Subcutaneous abdominal adipose tissue (tissue), 5 donors: Measurements from ENCODE around the gene AXIN2.
"Not testable (repeated sequence)": the region's sequence is repeated elsewhere in the genome, so short reads cannot be mapped to it uniquely, and the experiment has no call there.

Experiments
- H3K27ac ChIP-seq: one replicate; pipeline ENCODE4 v1.7.0; 2013; ENCODE audit warnings: low read depth, mild to moderate bottlenecking, inconsistent platforms, low read length, moderate library complexity
- H3K27me3 ChIP-seq, 5 donors: one replicate each; pipeline ENCODE4 v1.7.0; 2013; ENCODE audit warnings: low read length in 5 of 5, inconsistent platforms in 1 of 5; ENCODE audit not compliant: control insufficient read depth in 5 of 5, insufficient read depth in 4 of 5
- H3K36me3 ChIP-seq, 5 donors: one replicate each; pipeline ENCODE4 v1.7.0; 2013; ENCODE audit warnings: low read length in 5 of 5; ENCODE audit not compliant: control insufficient read depth in 5 of 5, insufficient read depth in 5 of 5
- H3K4me1 ChIP-seq, 5 donors: one replicate each; pipeline ENCODE4 v1.7.0; 2013; ENCODE audit warnings: low read length in 5 of 5, mild to moderate bottlenecking in 3 of 5, moderate library complexity in 1 of 5; ENCODE audit not compliant: control insufficient read depth in 5 of 5, insufficient read depth in 5 of 5
- H3K4me3 ChIP-seq, 5 donors: one replicate each; pipeline ENCODE4 v1.7.0; 2013; ENCODE audit warnings: low read length in 5 of 5, low read depth in 1 of 5
- H3K9ac ChIP-seq, 5 donors: one replicate each; pipeline ENCODE4 v1.7.0; 2013; ENCODE audit warnings: low read length in 5 of 5, mild to moderate bottlenecking in 4 of 5, moderate library complexity in 3 of 5
- H3K9me3 ChIP-seq, 5 donors: one replicate each; pipeline ENCODE4 v1.7.0; 2013; ENCODE audit warnings: low read length in 5 of 5; ENCODE audit not compliant: control insufficient read depth in 5 of 5
- donor health status: healthy.
- donor health status: healthy.
- donor health status: healthy.
- donor health status: healthy.
- donor health status: healthy.

AXIN2 gene

GRCh38 chr17:65519462-65519861, 42.0 kb downstream of the AXIN2 start:
- Histone ChIP-seq H3K4me1 (peaks cover 0 to 26% (median 15%) of the 10 kb centered on the region in 5 donors), H3K27me3 (no peaks in the 10 kb centered on the region), H3K36me3 (no peaks in the 10 kb centered on the region), H3K9me3 (no peaks in the 10 kb centered on the region), H3K4me3 (no peak overlapping the region), H3K27ac (no peak overlapping the region), H3K9ac (no peak overlapping the region)

- peaks cover 2 to 28% (median 19%) of the 10 kb centered on the region in 5 donors for H3K4me1 ChIP-seq
- H3K36me3 ChIP-seq, result no peaks in the 10 kb centered on the region
- H3K9me3 ChIP-seq, result no peaks in the 10 kb centered on the region
- H3K27me3 ChIP-seq, result no peaks in the 10 kb centered on the region
- H3K4me3 ChIP-seq, result no peak overlapping the region
- H3K27ac ChIP-seq, result no peak overlapping the region
- H3K9ac ChIP-seq, result no peak overlapping the region
Observed at GRCh38 chr17:65518256-65518655, 43.2 kb downstream of the AXIN2 start.

- Histone ChIP-seq H3K36me3 (no peaks in the 10 kb centered on the region), H3K4me1 (peaks cover 2 to 28% (median 19%) of the 10 kb centered on the region in 5 donors), H3K27me3 (no peaks in the 10 kb centered on the region), H3K9ac (no peak overlapping the region), H3K4me3 (no peak overlapping the region), H3K27ac (peak overlapping the region; percentile 67), H3K9me3 (no peaks in the 10 kb centered on the region)
Observed at GRCh38 chr17:65515959-65516948, 45.2 kb downstream of the AXIN2 start.

DNA sequence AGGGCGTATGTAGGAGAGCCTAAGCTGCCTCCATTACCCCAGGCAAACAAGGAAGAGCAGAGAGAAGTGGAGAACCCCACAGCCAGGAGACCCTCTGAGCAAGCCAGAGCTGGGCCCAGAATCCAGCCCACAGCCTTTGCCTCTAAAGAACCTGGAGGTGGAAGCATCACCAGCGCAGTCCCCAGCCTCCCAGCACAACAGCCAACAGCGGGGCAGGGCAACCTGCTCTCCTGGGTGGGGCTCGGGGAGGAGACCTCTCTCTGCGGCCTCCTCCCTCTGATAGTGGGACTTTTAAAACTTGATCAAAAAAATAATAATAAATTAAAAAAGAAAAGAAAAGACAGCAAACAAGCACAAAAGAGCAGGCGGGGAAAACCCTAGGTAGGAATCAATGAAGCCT, 45.9 kb downstream of the AXIN2 start:
- Histone ChIP-seq H3K27ac (peak overlapping the region; percentile 67), H3K9me3 (no peaks in the 10 kb centered on the region)

DNA sequence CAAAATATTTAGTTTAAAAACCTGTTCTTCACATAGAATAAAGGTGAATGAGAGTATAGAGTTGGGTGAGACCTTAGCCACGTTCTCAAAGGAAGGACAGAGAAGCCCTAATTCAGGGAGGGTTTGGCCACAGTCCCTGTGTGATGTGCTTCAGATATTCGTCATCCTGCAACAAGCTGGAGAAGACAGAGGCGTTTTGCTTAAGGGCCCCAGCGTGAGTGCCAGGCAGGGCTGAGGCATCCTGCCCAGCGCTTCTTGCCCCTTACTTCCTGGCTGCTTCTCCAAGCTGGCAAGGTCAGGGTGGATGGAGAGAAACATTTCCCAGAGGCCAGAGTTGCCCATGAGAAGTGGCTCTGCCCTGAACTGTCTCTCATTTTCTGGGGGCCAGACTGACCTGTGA, 46.9 kb downstream of the AXIN2 start:
- Histone ChIP-seq H3K4me3 (no peak overlapping the region), H3K36me3 (no peaks in the 10 kb centered on the region), H3K9ac (peak overlapping the region in 1 of 5 donors; percentile 12), H3K27ac (peak overlapping the region; percentile 67), H3K27me3 (no peaks in the 10 kb centered on the region), H3K9me3 (no peaks in the 10 kb centered on the region), H3K4me1 (peaks cover 2 to 28% (median 19%) of the 10 kb centered on the region in 5 donors)

More for the DNA sequence above, 45.9 kb downstream of the AXIN2 start:
- no peaks in the 10 kb centered on the region for H3K27me3 ChIP-seq
- no peak overlapping the region for H3K9ac ChIP-seq
- peaks cover 2 to 28% (median 19%) of the 10 kb centered on the region in 5 donors for H3K4me1 ChIP-seq
- no peaks in the 10 kb centered on the region for H3K36me3 ChIP-seq
- no peak overlapping the region for H3K4me3 ChIP-seq

DNA sequence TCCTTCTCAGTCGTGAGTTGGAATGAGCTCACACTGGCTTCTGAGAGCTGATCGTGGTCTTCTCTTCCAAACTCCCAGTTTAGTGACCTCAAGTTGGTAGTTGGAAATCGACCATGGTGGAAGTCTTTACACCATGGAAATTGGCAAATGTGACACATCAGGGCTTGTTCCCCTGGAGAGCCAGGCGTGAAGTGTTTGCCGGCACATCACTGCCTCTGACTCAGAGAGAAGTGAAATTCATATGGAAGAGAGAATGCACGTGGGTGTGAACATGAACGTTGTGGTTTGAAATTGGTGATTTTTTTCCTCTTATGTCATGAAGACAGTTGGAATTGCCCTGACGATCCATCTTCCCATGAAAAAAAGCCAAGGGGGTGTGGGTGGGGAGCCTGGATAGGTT, 47.4 kb downstream of the AXIN2 start:
- no peaks in the 10 kb centered on the region for H3K27me3 ChIP-seq
- peak overlapping the region; percentile 67 for H3K27ac ChIP-seq
- H3K4me3 ChIP-seq, result no peak overlapping the region
- H3K4me1 ChIP-seq, result peaks cover 2 to 28% (median 19%) of the 10 kb centered on the region in 5 donors
- no peaks in the 10 kb centered on the region for H3K36me3 ChIP-seq
- H3K9me3 ChIP-seq, result no peaks in the 10 kb centered on the region
- no peak overlapping the region for H3K9ac ChIP-seq

- H3K27me3 ChIP-seq, result no peaks in the 10 kb centered on the region
Observed at GRCh38 chr17:65511316-65511715, 50.1 kb downstream of the AXIN2 start.

DNA sequence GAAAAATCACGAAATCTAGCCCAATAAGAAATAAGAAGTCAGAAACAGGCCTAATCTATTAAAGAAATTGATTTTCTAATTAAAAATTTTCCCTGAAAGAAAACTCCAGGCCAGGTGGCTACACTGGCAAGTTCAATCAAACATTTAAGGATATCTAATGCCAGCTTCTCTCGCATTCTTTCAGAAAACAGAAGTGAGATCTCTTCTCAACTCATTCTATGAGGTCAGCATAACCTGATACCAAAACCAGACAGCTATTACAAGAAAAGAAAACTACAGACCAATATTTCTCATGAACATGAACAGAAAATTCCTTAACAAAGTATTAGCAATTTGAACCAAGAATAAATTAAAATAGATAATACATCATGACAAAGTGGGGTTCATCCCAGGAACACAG, 52.4 kb downstream of the AXIN2 start:
- Histone ChIP-seq H3K9me3 (peaks cover 0 to 4% (median 0%) of the 10 kb centered on the region in 5 donors), H3K4me1 (peaks cover 0 to 2% (median under 1%) of the 10 kb centered on the region in 5 donors), H3K9ac (no peak overlapping the region)

More at GRCh38 chr17:65511316-65511715, 50.1 kb downstream of the AXIN2 start:
- Histone ChIP-seq H3K4me3 (no peak overlapping the region), H3K4me1 (peaks cover 2 to 22% (median 19%) of the 10 kb centered on the region in 5 donors), H3K36me3 (no peaks in the 10 kb centered on the region), H3K27ac (no peak overlapping the region), H3K9ac (no peak overlapping the region), H3K9me3 (no peaks in the 10 kb centered on the region)

DNA sequence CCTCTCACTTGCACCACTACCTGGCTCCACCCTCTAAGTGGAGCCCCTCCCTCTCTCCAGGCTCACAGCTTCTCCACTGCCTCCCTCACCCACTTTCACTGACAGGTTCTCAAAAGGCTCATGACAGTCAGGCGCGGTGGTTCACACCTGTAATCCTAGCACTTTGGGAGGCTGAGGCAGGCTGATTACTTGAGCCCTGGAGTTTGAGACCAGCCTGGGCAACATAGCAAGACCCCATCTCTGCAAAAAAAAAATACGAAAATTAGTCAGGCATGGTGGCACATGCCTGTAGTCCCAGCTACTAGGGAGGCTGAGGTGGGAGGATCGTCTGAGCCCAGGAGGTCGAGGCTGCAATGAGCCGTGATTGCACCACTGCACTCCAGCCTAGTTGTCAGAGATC, 56.8 kb downstream of the AXIN2 start:
- not testable (repeated sequence) for H3K4me1 ChIP-seq, H3K9me3 ChIP-seq, H3K4me3 ChIP-seq, H3K27me3 ChIP-seq, H3K36me3 ChIP-seq, H3K27ac ChIP-seq, H3K9ac ChIP-seq

More for the DNA sequence above, 52.4 kb downstream of the AXIN2 start:
- Histone ChIP-seq H3K36me3 (no peaks in the 10 kb centered on the region), H3K27me3 (no peaks in the 10 kb centered on the region), H3K4me3 (no peak overlapping the region), H3K27ac (no peak overlapping the region)

DNA sequence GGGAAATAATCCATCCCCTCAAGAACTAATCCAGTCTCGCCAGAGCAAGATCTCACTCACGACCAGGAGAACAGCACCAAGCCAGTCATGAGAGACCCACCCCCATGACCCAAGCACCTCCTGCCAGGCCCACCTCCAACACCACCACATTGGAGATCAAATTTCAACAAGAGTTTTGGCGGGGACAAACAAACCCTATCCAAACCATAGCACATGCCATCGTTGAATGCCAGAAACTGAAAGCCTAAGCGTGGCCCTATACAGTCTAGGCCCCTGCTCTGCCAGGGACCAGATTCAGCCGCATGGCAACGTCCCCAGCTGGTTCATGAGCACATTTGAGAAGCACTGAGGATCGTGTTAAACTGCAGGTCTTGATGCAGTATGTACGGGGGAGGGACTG, 57.3 kb downstream of the AXIN2 start:
- Histone ChIP-seq H3K27ac (no peak overlapping the region), H3K9me3 (peaks cover 0 to 4% (median 0%) of the 10 kb centered on the region in 5 donors), H3K4me1 (no peaks in the 10 kb centered on the region), H3K4me3 (no peak overlapping the region), H3K9ac (no peak overlapping the region), H3K27me3 (no peaks in the 10 kb centered on the region), H3K36me3 (no peaks in the 10 kb centered on the region)
